Panc1 (cell line): Measurements from ENCODE around the gene ADGB. TPM values are rescaled to one million over a fixed set of nuclear protein-coding genes. Genes with fewer than 3 reads are reported as not detected.

ENCODE experiments used
- ATAC-seq: fragments of 200-7000 bp; cut with Tn5 transposase; 2 replicates; pipeline ENCODE4 v1.9.1; 2020; ENCODE audit warnings: mild to moderate bottlenecking, moderate library complexity
- BruUV-seq: library from RNA; stranded (reverse); fragments of 400-500 nt; replicated peaks from 2 replicates; lab custom pipeline; 2021; lab: Mats Ljungman, UMichigan
- CTCF ChIA-PET: fragments of 300-600 bp; sonication (Branson Sonifier 250); formaldehyde crosslinking; loops from one replicate; lab custom pipeline; 2022; ENCODE audit warnings: antibody characterized with exemption; lab: Charles Lee
- POLR2A ChIA-PET: fragments of 300-600 bp; sonication (Branson Sonifier 250); formaldehyde crosslinking; loops from one replicate; lab custom pipeline; 2022; ENCODE audit warnings: antibody characterized with exemption; lab: Charles Lee
- DNase-seq: peaks from one replicate; pipeline ENCODE4 v3.0.0-alpha.2; 2010; ENCODE audit warnings: low read depth, low spot score
- H3K27ac ChIP-seq: 2 replicates; pipeline ENCODE4 v1.5.1; 2011; ENCODE audit warnings: mild to moderate bottlenecking, low read length, inconsistent platforms
- H3K27me3 ChIP-seq: fragments of 200-500 bp; sonication (Bioruptor generic); 2 replicates; pipeline ENCODE4 v1.6.0; 2014; ENCODE audit warnings: low read length, inconsistent platforms; ENCODE audit not compliant: control insufficient read depth, insufficient read depth
- H3K36me3 ChIP-seq: fragments of 200-500 bp; sonication (Bioruptor generic); 2 replicates; pipeline ENCODE4 v1.5.1; 2014; ENCODE audit warnings: inconsistent platforms, mild to moderate bottlenecking, low read length, moderate library complexity; ENCODE audit not compliant: control insufficient read depth, insufficient read depth
- H3K4me1 ChIP-seq: 2 replicates; pipeline ENCODE4 v1.5.1; 2011; ENCODE audit warnings: inconsistent platforms, mild to moderate bottlenecking, low read length, moderate library complexity; ENCODE audit not compliant: control insufficient read depth, insufficient read depth
- H3K4me3 ChIP-seq, 2 experiments: 2 replicates each; pipeline ENCODE4 v1.5.1; 2011 to 2012; ENCODE audit warnings: low read depth in 2 of 2, low read length in 2 of 2, mild to moderate bottlenecking in 2 of 2, inconsistent platforms in 1 of 2, moderate library complexity in 1 of 2
- H3K9me3 ChIP-seq: fragments of 200-500 bp; sonication (Bioruptor generic); 2 replicates; pipeline ENCODE4 v1.5.1; 2014; ENCODE audit warnings: low read depth, mild to moderate bottlenecking, inconsistent platforms, low read length, moderate library complexity; ENCODE audit not compliant: control insufficient read depth, insufficient read depth
- POLR2AphosphoS5 ChIP-seq: IDR thresholded peaks from 2 replicates; pipeline ENCODE4 v1.6.1; 2012; ENCODE audit warnings: mild to moderate bottlenecking, low read depth, low read length, moderate library complexity
- SIN3A ChIP-seq: IDR thresholded peaks from 2 replicates; pipeline ENCODE4 v1.6.1; 2012; ENCODE audit warnings: low read depth, mild to moderate bottlenecking, low read length, moderate library complexity, borderline replicate concordance; ENCODE audit not compliant: insufficient read depth
- TCF7L2 ChIP-seq: IDR thresholded peaks from 2 replicates; pipeline ENCODE4 v1.6.1; 2011; ENCODE audit warnings: mild to moderate bottlenecking, low read depth, low read length, inconsistent platforms
- in situ Hi-C: cut with HindIII; loops from 2 replicates; pipeline ENCODE4 v1.10.0; 2016; ENCODE audit warnings: low sequenced_read_pairs, low pct_unique_long_range_greater_than_20kb
- intact Hi-C: fragments of 100-400 bp; cut with micrococcal nuclease; formaldehyde crosslinking; loops from one replicate; pipeline ENCODE4 v1.10.0; 2022; ENCODE audit not compliant: unreplicated experiment
- total RNA-seq: library from RNA; stranded (reverse); gene quantifications from one replicate; pipeline ENCODE4 v1.2.1, GENCODE V29; 2021; ENCODE audit not compliant: unreplicated experiment
- TF ChIP-seq, protein P1 (sequence below), 2 experiments: IDR thresholded peaks; 2 replicates each; pipeline ENCODE4 v1.6.1; 2011 to 2012; ENCODE audit warnings: low read depth in 2 of 2, control low read depth in 1 of 2, low read length in 1 of 2, mild to moderate bottlenecking in 1 of 2, moderate library complexity in 1 of 2; ENCODE audit not compliant: insufficient read depth in 1 of 2
- TF ChIP-seq, protein P2 (sequence below): fragments of 450-650 bp; IDR thresholded peaks from 2 replicates; pipeline ENCODE4 v1.5.1; 2017; ENCODE audit warnings: mild to moderate bottlenecking

ADGB gene
- total RNA-seq, 1 experiment from 2014 or later, result not detected

DNA sequence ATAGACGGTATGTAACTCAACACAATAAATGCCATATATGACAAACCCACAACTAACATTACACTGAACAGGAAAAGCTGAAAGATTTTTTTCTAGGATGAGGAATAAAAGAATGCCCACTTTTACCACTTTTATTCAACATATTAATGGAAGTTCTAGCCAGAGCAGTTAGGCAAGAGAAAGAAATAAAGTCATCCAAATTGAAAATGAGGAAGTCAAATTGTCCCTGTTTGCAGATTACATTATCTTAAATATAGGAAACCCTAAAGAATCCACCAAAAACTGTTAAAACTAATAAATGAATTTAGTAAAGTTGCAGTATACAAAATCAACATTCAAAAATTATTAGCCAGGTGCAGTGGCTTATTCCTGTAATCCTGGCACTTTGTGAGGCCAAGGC is 24.6 kb upstream of the ADGB start:
- ATAC-seq, result no peak
- intact Hi-C loops (no loop called here), in situ Hi-C loops (no loop called here)
- DNase-seq, result no peak
- Histone ChIP-seq H3K27ac (no peak overlapping the region), H3K4me1 (no peaks in the 10 kb centered on the region), H3K27me3 (no peaks in the 10 kb centered on the region), H3K36me3 (no peaks in the 10 kb centered on the region), H3K9me3 (no peaks in the 10 kb centered on the region), H3K4me3 (no peak overlapping the region)
- TF ChIP-seq POLR2AphosphoS5 (no peak), SIN3A (no peak), TCF7L2 (no peak)
- TF ChIP-seq, protein P1, sequence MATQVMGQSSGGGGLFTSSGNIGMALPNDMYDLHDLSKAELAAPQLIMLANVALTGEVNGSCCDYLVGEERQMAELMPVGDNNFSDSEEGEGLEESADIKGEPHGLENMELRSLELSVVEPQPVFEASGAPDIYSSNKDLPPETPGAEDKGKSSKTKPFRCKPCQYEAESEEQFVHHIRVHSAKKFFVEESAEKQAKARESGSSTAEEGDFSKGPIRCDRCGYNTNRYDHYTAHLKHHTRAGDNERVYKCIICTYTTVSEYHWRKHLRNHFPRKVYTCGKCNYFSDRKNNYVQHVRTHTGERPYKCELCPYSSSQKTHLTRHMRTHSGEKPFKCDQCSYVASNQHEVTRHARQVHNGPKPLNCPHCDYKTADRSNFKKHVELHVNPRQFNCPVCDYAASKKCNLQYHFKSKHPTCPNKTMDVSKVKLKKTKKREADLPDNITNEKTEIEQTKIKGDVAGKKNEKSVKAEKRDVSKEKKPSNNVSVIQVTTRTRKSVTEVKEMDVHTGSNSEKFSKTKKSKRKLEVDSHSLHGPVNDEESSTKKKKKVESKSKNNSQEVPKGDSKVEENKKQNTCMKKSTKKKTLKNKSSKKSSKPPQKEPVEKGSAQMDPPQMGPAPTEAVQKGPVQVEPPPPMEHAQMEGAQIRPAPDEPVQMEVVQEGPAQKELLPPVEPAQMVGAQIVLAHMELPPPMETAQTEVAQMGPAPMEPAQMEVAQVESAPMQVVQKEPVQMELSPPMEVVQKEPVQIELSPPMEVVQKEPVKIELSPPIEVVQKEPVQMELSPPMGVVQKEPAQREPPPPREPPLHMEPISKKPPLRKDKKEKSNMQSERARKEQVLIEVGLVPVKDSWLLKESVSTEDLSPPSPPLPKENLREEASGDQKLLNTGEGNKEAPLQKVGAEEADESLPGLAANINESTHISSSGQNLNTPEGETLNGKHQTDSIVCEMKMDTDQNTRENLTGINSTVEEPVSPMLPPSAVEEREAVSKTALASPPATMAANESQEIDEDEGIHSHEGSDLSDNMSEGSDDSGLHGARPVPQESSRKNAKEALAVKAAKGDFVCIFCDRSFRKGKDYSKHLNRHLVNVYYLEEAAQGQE (IDR thresholded peaks at IDR 0.05; ENCODE audit: insufficient read depth in 1 of 2, low read depth in 2 of 2, low read length in 1 of 2), result no peak
- TF ChIP-seq, protein P2, sequence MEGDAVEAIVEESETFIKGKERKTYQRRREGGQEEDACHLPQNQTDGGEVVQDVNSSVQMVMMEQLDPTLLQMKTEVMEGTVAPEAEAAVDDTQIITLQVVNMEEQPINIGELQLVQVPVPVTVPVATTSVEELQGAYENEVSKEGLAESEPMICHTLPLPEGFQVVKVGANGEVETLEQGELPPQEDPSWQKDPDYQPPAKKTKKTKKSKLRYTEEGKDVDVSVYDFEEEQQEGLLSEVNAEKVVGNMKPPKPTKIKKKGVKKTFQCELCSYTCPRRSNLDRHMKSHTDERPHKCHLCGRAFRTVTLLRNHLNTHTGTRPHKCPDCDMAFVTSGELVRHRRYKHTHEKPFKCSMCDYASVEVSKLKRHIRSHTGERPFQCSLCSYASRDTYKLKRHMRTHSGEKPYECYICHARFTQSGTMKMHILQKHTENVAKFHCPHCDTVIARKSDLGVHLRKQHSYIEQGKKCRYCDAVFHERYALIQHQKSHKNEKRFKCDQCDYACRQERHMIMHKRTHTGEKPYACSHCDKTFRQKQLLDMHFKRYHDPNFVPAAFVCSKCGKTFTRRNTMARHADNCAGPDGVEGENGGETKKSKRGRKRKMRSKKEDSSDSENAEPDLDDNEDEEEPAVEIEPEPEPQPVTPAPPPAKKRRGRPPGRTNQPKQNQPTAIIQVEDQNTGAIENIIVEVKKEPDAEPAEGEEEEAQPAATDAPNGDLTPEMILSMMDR, result no peak
- no TSS peak for BruUV-seq
- POLR2A ChIA-PET, result no interaction called here
- CTCF ChIA-PET, result no interaction called here

GRCh38 chr6:146578054-146578453 is 20.7 kb upstream of the ADGB start:
- in situ Hi-C loops, result no loop called here
- DNase-seq, result no peak

More at GRCh38 chr6:146578054-146578453, 20.7 kb upstream of the ADGB start:
- no peaks in the 10 kb centered on the region for H3K9me3 ChIP-seq
- ChIA-PET POLR2A (no interaction called here), CTCF (no interaction called here)
- no TSS peak for BruUV-seq
- no peaks in the 10 kb centered on the region for H3K4me1 ChIP-seq
- intact Hi-C loops, result no loop called here
- H3K36me3 ChIP-seq, result no peaks in the 10 kb centered on the region
- H3K27ac ChIP-seq, result no peak overlapping the region
- no peak for ATAC-seq
- no peaks in the 10 kb centered on the region for H3K27me3 ChIP-seq
- TF ChIP-seq, protein P2, result no peak
- TF ChIP-seq TCF7L2 (no peak), POLR2AphosphoS5 (no peak), SIN3A (no peak)
- TF ChIP-seq, protein P1 (IDR thresholded peaks at IDR 0.05; ENCODE audit: insufficient read depth in 1 of 2, low read depth in 2 of 2, low read length in 1 of 2), result no peak
- H3K4me3 ChIP-seq, result no peak overlapping the region
